Epidermal melanocyte (primary cell): ENCODE results near the gene ADSS1.
A peak's percentile ranks its signal among the peaks of the same experiment; 100 is the strongest.

ENCODE experiments used
- DNase-seq: peaks from one replicate; pipeline ENCODE4 v3.0.0; 2011; ENCODE audit warnings: low spot score; ENCODE audit not compliant: insufficient read length

Gene ADSS1

GRCh38 chr14:104793703-104793959 is 69.6 kb downstream of the ADSS1 start:
- no peak for DNase-seq

DNA sequence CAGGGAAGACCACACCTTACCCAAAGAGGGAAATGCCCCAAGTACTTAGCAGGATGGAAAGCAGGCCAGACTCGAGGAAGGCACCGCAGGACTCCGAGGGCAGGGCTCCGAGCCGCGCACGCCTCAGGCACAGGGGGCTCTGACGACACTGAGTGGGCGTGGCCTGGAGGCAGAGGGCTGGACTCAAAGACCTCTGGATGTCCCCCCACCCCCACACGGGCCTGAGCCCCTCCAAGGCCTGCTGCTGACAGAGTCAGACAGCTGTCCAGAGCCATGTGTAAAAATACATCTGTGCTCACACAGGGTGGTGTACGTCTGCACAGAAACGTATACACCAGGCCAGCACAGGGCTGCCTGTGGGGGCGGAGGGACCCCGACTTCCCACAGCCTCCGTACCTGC is 70.1 kb downstream of the ADSS1 start:
- DNase-seq, result peak; percentile 90

DNA sequence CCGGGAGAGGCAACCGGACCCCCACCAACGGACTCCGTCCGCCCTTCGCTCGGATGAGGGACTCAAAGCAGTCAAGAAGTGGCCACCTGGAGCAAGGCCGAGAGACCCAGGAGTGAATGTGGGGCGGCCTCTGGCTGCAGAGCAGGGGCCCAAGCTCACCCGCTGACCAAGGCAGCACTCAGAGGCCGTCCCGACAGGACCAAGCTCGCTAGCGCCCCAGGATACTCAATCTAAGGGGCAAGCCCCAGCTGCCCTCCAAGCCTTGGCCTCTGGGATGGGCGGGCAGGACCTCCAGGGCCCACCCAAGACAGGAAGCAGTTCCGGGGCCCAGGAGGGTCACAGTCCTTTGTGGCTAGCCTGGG is 70.6 kb downstream of the ADSS1 start:
- DNase-seq, result no peak

DNA sequence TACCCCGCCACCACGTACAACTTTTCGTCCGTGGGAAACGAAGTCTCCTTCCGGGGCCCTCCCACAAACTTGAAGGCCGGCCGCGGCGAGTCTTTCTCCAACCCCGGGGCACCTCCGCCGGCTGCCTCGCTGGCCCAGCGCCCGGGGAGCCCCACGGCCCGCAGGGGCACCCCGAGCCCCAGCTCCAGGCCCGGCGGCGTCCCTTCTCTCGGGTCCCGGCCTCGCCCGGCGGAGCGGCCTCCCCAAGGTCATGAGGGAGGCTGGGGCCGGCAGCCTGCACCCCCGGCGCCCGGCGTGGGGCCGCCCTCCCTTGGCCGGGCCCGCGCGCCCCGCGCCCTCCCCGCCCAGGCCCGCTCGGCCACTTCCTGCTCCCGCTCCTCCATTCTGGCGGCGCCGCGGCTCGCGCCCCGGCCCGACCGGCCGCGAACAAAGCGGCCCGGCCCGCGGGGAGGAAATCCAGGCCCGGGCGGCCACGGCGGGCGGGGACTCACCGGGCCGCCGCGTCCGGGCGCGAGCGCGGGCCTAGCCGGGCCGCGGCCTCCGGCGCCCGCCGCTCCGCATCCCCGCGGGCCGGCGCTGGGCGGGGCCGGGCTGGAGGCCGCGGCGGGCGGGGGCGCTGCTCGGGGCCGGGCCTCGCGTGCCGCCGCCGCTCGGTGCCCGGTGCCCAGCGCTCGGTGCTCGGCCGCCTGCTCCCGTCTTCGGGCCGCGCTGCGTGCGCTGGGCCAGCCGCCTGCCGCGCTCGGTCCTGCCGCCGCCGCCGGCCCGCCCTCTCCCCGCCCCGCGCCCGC is 71.2 kb downstream of the ADSS1 start, which contains the start of gene AKT1:
Gene AKT1, minus strand, starts transcription at position 756 of the 788 bp plus-strand sequence. CDS start 3,105 bp downstream, outside the sequence.
- no peak for DNase-seq

GRCh38 chr14:104795781-104796686 is 72.0 kb downstream of the ADSS1 start:
- peak; percentile 87 for DNase-seq

- DNase-seq, result no peak
Observed at GRCh38 chr14:104796687-104797081, 72.7 kb downstream of the ADSS1 start.
